ENCODE measurements around the gene CYFIP1.

The CYFIP1 gene

GRCh38 chr15:22979238-22980188 lies 655 bp downstream of the CYFIP1 start:
- Mint-ChIP-seq H3K27ac (no peak overlapping the region), H3K4me1 (ENCODE audit: low read depth) (peaks cover 12% of the 10 kb centered on the region), H3K27me3 (ENCODE audit: low read depth) (peaks cover 10% of the 10 kb centered on the region), H3K9me3 (no peaks in the 10 kb centered on the region), H3K36me3 (ENCODE audit: low read depth) (no peaks in the 10 kb centered on the region), H3K4me3 (peak overlapping the region; percentile 91)

- Mint-ChIP-seq H3K36me3 (ENCODE audit: low read depth) (no peaks in the 10 kb centered on the region), H3K4me3 (peak overlapping the region; percentile 91), H3K27me3 (ENCODE audit: low read depth) (peaks cover 10% of the 10 kb centered on the region), H3K9me3 (no peaks in the 10 kb centered on the region), H3K4me1 (ENCODE audit: low read depth) (peaks cover 14% of the 10 kb centered on the region), H3K27ac (no peak overlapping the region)
These were observed 1.4 kb downstream of the CYFIP1 start for GRCh38 chr15:22978691-22979237.

GRCh38 chr15:22974745-22975144 lies 5.4 kb downstream of the CYFIP1 start:
- Mint-ChIP-seq H3K4me3 (no peak overlapping the region), H3K27ac (no peak overlapping the region), H3K4me1 (ENCODE audit: low read depth) (peaks cover 20% of the 10 kb centered on the region), H3K27me3 (ENCODE audit: low read depth) (peaks cover 9% of the 10 kb centered on the region), H3K9me3 (peaks cover 2% of the 10 kb centered on the region), H3K36me3 (ENCODE audit: low read depth) (no peaks in the 10 kb centered on the region)

- Mint-ChIP-seq H3K27me3 (ENCODE audit: low read depth) (peaks cover 5% of the 10 kb centered on the region), H3K27ac (no peak overlapping the region), H3K4me3 (no peak overlapping the region), H3K9me3 (peaks cover 7% of the 10 kb centered on the region), H3K4me1 (ENCODE audit: low read depth) (peaks cover 17% of the 10 kb centered on the region), H3K36me3 (ENCODE audit: low read depth) (no peaks in the 10 kb centered on the region)
These were observed 6.2 kb downstream of the CYFIP1 start for GRCh38 chr15:22973987-22974386.

GRCh38 chr15:22973286-22973685 lies 6.9 kb downstream of the CYFIP1 start:
- Mint-ChIP-seq H3K27ac (peak overlapping the region; percentile 11), H3K36me3 (ENCODE audit: low read depth) (no peaks in the 10 kb centered on the region), H3K9me3 (peaks cover 7% of the 10 kb centered on the region), H3K27me3 (ENCODE audit: low read depth) (no peaks in the 10 kb centered on the region), H3K4me1 (ENCODE audit: low read depth) (peaks cover 12% of the 10 kb centered on the region), H3K4me3 (no peak overlapping the region)

GRCh38 chr15:22969489-22969888 lies 10.7 kb downstream of the CYFIP1 start:
- Mint-ChIP-seq H3K9me3 (peaks cover 7% of the 10 kb centered on the region), H3K36me3 (ENCODE audit: low read depth) (no peaks in the 10 kb centered on the region), H3K27me3 (ENCODE audit: low read depth) (no peaks in the 10 kb centered on the region), H3K4me1 (ENCODE audit: low read depth) (peaks cover 8% of the 10 kb centered on the region), H3K27ac (no peak overlapping the region), H3K4me3 (no peak overlapping the region)

GRCh38 chr15:22968366-22968765 lies 11.8 kb downstream of the CYFIP1 start:
- peaks cover 2% of the 10 kb centered on the region for H3K4me1 Mint-ChIP-seq (ENCODE audit: low read depth)
- no peak overlapping the region for H3K4me3 Mint-ChIP-seq
- no peak overlapping the region for H3K27ac Mint-ChIP-seq
- H3K9me3 Mint-ChIP-seq: peaks cover 7% of the 10 kb centered on the region
- H3K27me3 Mint-ChIP-seq (ENCODE audit: low read depth): no peaks in the 10 kb centered on the region
- H3K36me3 Mint-ChIP-seq (ENCODE audit: low read depth): no peaks in the 10 kb centered on the region

- Mint-ChIP-seq H3K27ac (no peak overlapping the region), H3K9me3 (peaks cover 7% of the 10 kb centered on the region), H3K4me1 (ENCODE audit: low read depth) (no peaks in the 10 kb centered on the region), H3K36me3 (ENCODE audit: low read depth) (no peaks in the 10 kb centered on the region), H3K27me3 (ENCODE audit: low read depth) (no peaks in the 10 kb centered on the region), H3K4me3 (no peak overlapping the region)
These were observed 12.9 kb downstream of the CYFIP1 start for GRCh38 chr15:22967084-22967770.

GRCh38 chr15:22966321-22967083 lies 13.7 kb downstream of the CYFIP1 start:
- no peak overlapping the region for H3K4me3 Mint-ChIP-seq

GRCh38 chr15:22963641-22964040 lies 16.5 kb downstream of the CYFIP1 start:
- H3K4me3 Mint-ChIP-seq: no peak overlapping the region
- H3K36me3 Mint-ChIP-seq (ENCODE audit: low read depth): no peaks in the 10 kb centered on the region
- no peaks in the 10 kb centered on the region for H3K4me1 Mint-ChIP-seq (ENCODE audit: low read depth)
- H3K27ac Mint-ChIP-seq: no peak overlapping the region
- no peaks in the 10 kb centered on the region for H3K9me3 Mint-ChIP-seq
- H3K27me3 Mint-ChIP-seq (ENCODE audit: low read depth): no peaks in the 10 kb centered on the region

More at GRCh38 chr15:22966321-22967083, 13.7 kb downstream of the CYFIP1 start:
- no peaks in the 10 kb centered on the region for H3K27me3 Mint-ChIP-seq (ENCODE audit: low read depth)
- no peaks in the 10 kb centered on the region for H3K36me3 Mint-ChIP-seq (ENCODE audit: low read depth)
- H3K27ac Mint-ChIP-seq: no peak overlapping the region
- H3K9me3 Mint-ChIP-seq: peaks cover 7% of the 10 kb centered on the region
- no peaks in the 10 kb centered on the region for H3K4me1 Mint-ChIP-seq (ENCODE audit: low read depth)

GRCh38 chr15:22962611-22963010 lies 17.6 kb downstream of the CYFIP1 start:
- no peaks in the 10 kb centered on the region for H3K36me3 Mint-ChIP-seq (ENCODE audit: low read depth)
- no peaks in the 10 kb centered on the region for H3K9me3 Mint-ChIP-seq
- H3K4me3 Mint-ChIP-seq: no peak overlapping the region
- no peak overlapping the region for H3K27ac Mint-ChIP-seq
- no peaks in the 10 kb centered on the region for H3K4me1 Mint-ChIP-seq (ENCODE audit: low read depth)
- no peaks in the 10 kb centered on the region for H3K27me3 Mint-ChIP-seq (ENCODE audit: low read depth)

GRCh38 chr15:22961762-22962161 lies 18.4 kb downstream of the CYFIP1 start:
- H3K36me3 Mint-ChIP-seq (ENCODE audit: low read depth): no peaks in the 10 kb centered on the region

GRCh38 chr15:22960556-22960955 lies 19.6 kb downstream of the CYFIP1 start:
- H3K4me3 Mint-ChIP-seq: no peak overlapping the region
- no peaks in the 10 kb centered on the region for H3K4me1 Mint-ChIP-seq (ENCODE audit: low read depth)
- no peaks in the 10 kb centered on the region for H3K27me3 Mint-ChIP-seq (ENCODE audit: low read depth)
- no peaks in the 10 kb centered on the region for H3K36me3 Mint-ChIP-seq (ENCODE audit: low read depth)
- H3K9me3 Mint-ChIP-seq: no peaks in the 10 kb centered on the region
- no peak overlapping the region for H3K27ac Mint-ChIP-seq

More at GRCh38 chr15:22961762-22962161, 18.4 kb downstream of the CYFIP1 start:
- H3K27ac Mint-ChIP-seq: no peak overlapping the region
- H3K4me1 Mint-ChIP-seq (ENCODE audit: low read depth): no peaks in the 10 kb centered on the region
- no peak overlapping the region for H3K4me3 Mint-ChIP-seq
- H3K27me3 Mint-ChIP-seq (ENCODE audit: low read depth): no peaks in the 10 kb centered on the region
- H3K9me3 Mint-ChIP-seq: no peaks in the 10 kb centered on the region

GRCh38 chr15:22960126-22960525 lies 20.0 kb downstream of the CYFIP1 start:
- Mint-ChIP-seq H3K27ac (no peak overlapping the region), H3K4me3 (no peak overlapping the region), H3K4me1 (ENCODE audit: low read depth) (no peaks in the 10 kb centered on the region)

More at GRCh38 chr15:22960126-22960525, 20.0 kb downstream of the CYFIP1 start:
- Mint-ChIP-seq H3K36me3 (ENCODE audit: low read depth) (no peaks in the 10 kb centered on the region), H3K9me3 (no peaks in the 10 kb centered on the region), H3K27me3 (ENCODE audit: low read depth) (no peaks in the 10 kb centered on the region)
